GM12891 (cell line): Measurements from ENCODE around the gene SFN. TPM values are rescaled to one million over a fixed set of nuclear protein-coding genes. Genes with fewer than 3 reads are reported as not detected.

Experiments used
- DNase-seq: peaks from one replicate; pipeline ENCODE4 v3.0.0; 2011; ENCODE audit warnings: low spot score; ENCODE audit not compliant: insufficient read length
- FAIRE-seq: peaks from 2 replicates; lab custom pipeline; 2011; peaks lifted over from hg19 to GRCh38; lab: Jason Lieb, UNC
- PAX5 ChIP-seq: IDR thresholded peaks from 2 replicates; pipeline ENCODE4 v1.6.1; 2011; ENCODE audit warnings: low read length, moderate library complexity, mild to moderate bottlenecking; ENCODE audit not compliant: insufficient read depth, severe bottlenecking
- POLR2A ChIP-seq: IDR thresholded peaks from 2 replicates; pipeline ENCODE4 v1.6.1; 2011; ENCODE audit warnings: low read depth, low read length, control low read depth
- POLR2AphosphoS5 ChIP-seq: IDR thresholded peaks from 2 replicates; pipeline ENCODE4 v1.6.1; 2011; ENCODE audit warnings: low read depth, low read length, control low read depth
- POU2F2 ChIP-seq: IDR thresholded peaks from 2 replicates; pipeline ENCODE4 v1.6.1; 2011; ENCODE audit warnings: low read depth, mild to moderate bottlenecking, control low read depth, low read length, moderate library complexity
- SPI1 ChIP-seq: IDR thresholded peaks from 2 replicates; pipeline ENCODE4 v1.6.1; 2011; ENCODE audit warnings: low read depth, low read length, control low read depth
- TAF1 ChIP-seq: IDR thresholded peaks from 2 replicates; pipeline ENCODE4 v1.6.1; 2011; ENCODE audit warnings: low read depth, low read length, control low read depth
- polyA plus RNA-seq: library from polyadenylated mRNA; unstranded; fragments of >200 nt; gene quantifications from one replicate; pipeline ENCODE4 v1.2.1, GENCODE V29; 2012; ENCODE audit warnings: low read depth, missing spikeins, inconsistent platforms; ENCODE audit not compliant: missing spikeins

The SFN gene
- polyA plus RNA-seq, result 4.7 TPM

DNA sequence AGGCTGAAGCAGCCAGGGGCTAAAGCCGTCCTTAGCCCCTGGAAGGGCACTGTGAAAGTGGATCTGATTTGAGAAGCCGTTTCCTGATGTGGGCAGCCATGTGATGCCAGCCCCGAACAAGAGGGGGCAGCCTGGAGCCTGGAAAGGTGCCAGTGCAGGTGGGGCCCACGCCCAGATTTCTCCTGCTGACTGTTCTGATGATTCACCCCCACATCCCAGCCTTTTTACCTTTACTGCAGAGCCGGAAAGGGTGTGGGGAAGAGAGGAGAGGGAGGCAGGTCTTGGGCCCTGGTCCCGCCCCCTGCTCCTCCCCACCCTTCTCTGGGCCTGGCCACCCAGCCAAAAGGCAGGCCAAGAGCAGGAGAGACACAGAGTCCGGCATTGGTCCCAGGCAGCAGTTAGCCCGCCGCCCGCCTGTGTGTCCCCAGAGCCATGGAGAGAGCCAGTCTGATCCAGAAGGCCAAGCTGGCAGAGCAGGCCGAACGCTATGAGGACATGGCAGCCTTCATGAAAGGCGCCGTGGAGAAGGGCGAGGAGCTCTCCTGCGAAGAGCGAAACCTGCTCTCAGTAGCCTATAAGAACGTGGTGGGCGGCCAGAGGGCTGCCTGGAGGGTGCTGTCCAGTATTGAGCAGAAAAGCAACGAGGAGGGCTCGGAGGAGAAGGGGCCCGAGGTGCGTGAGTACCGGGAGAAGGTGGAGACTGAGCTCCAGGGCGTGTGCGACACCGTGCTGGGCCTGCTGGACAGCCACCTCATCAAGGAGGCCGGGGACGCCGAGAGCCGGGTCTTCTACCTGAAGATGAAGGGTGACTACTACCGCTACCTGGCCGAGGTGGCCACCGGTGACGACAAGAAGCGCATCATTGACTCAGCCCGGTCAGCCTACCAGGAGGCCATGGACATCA, at the start of gene SFN:
Gene SFN, plus strand, starts transcription at position 369 of the 904 bp plus-strand sequence. Its CDS starts 64 bp downstream, at position 433.
- no peak for TF ChIP-seq TAF1
- no peak for TF ChIP-seq POLR2A
- TF ChIP-seq PAX5, result no peak
- TF ChIP-seq POLR2AphosphoS5, result no peak
- no peak for TF ChIP-seq POU2F2
- TF ChIP-seq SPI1, result no peak
- no peak for DNase-seq
- FAIRE-seq, result no peak

DNA sequence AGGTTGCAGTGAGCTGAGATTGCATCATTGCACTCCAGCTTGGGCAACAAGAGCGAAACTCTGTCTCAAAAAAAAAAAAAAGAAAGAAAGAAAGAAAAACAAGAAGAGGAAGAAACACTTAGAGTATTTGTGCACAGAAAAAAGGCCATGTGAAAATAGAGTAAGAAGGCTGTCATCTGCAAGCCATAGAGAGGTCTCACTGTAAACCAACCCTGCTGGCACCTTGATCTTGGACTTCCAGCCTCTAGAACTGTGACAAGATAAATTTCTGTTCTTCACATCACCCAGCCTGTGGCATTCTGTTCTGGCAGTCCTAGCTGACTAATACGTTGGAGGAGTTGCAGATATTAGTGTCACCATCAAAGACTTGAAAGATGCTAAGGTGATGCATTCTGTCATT, 48.6 kb upstream of the SFN start:
- no peak for TF ChIP-seq POLR2AphosphoS5
- TF ChIP-seq POLR2A, result no peak
- no peak for TF ChIP-seq PAX5
- no peak for TF ChIP-seq POU2F2
- no peak for TF ChIP-seq SPI1
- no peak for TF ChIP-seq TAF1
- DNase-seq (no peak), FAIRE-seq (no peak)

GRCh38 chr1:26814893-26815292, 48.1 kb upstream of the SFN start:
- no peak for DNase-seq
- no peak for FAIRE-seq
- TF ChIP-seq PAX5, result no peak
- TF ChIP-seq POLR2AphosphoS5, result no peak
- no peak for TF ChIP-seq TAF1
- TF ChIP-seq POU2F2, result no peak
- TF ChIP-seq SPI1, result no peak
- no peak for TF ChIP-seq POLR2A

GRCh38 chr1:26820784-26821269, 42.1 kb upstream of the SFN start:
- DNase-seq, result peak; percentile 62
- peak; percentile 90 for FAIRE-seq
- TF ChIP-seq POU2F2 (no peak), SPI1 (peak; percentile 90)

GRCh38 chr1:26822737-26823395, 40.1 kb upstream of the SFN start:
- TF ChIP-seq TAF1 (no peak), SPI1 (no peak), POU2F2 (no peak), PAX5 (no peak), POLR2AphosphoS5 (no peak), POLR2A (no peak)
- DNase-seq, result no peak
- no peak for FAIRE-seq

DNA sequence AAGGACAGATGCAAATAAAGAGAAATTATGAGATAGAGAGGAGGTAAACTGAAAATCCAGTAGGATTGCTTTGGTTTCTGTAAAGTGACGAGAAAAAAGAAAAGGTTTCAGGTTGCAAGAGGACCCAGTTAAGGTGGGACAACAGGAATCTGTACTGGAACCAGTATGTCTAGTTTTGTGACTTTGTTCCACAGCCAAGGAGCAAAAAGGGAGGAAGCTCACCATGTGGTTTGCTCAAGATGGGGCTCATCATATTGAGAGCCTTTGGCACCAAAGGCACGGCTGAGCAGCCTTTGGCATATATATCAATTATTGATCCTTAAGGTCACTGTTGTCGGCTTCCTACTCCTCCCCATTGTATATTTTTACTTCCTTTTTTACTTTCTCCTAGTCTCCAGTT, 38.2 kb upstream of the SFN start:
- DNase-seq (no peak), FAIRE-seq (no peak)
- no peak for TF ChIP-seq POU2F2
- no peak for TF ChIP-seq PAX5
- TF ChIP-seq POLR2AphosphoS5, result no peak
- TF ChIP-seq POLR2A, result no peak
- TF ChIP-seq SPI1, result no peak
- no peak for TF ChIP-seq TAF1

- TF ChIP-seq POLR2A, result peak; percentile 55; the same call in 1 of the 2 replicates
- no peak for TF ChIP-seq TAF1
- TF ChIP-seq POLR2AphosphoS5, result peak; percentile 52; the same call in 1 of the 2 replicates
- TF ChIP-seq POU2F2, result no peak
- TF ChIP-seq SPI1, result no peak
- TF ChIP-seq PAX5, result no peak
- DNase-seq (peak; percentile 72), FAIRE-seq (peak; percentile 77)
Observed at GRCh38 chr1:26826261-26827105, 36.5 kb upstream of the SFN start, which contains the start of gene ZDHHC18. Gene ZDHHC18, plus strand, starts transcription at chr1:26826688. Its CDS starts 117 bp downstream, at chr1:26826805.

GRCh38 chr1:26827106-26827604, 35.8 kb upstream of the SFN start:
- FAIRE-seq (no peak), DNase-seq (no peak)
- TF ChIP-seq POLR2AphosphoS5 (no peak), SPI1 (no peak)

GRCh38 chr1:26827663-26828062, 35.3 kb upstream of the SFN start:
- FAIRE-seq (no peak), DNase-seq (no peak)
- TF ChIP-seq TAF1 (no peak), PAX5 (no peak)
